SK-N-MC (cell line): ENCODE measurements around the gene COPS9.

ENCODE experiments used
- EZH2 ChIP-seq: fragments of 200-600 bp; sonication (generic); IDR thresholded peaks from one replicate; pipeline ENCODE4 v1.6.1; 2017; ENCODE audit warnings: antibody characterized with exemption
- FOXP2 ChIP-seq: optimal IDR thresholded peaks from 2 replicates; pipeline ENCODE3; 2011; ENCODE audit warnings: mild to moderate bottlenecking, moderate library complexity; ENCODE audit not compliant: insufficient read depth; ENCODE audit errors: extremely low read length, control extremely low read depth
- POLR2AphosphoS5 ChIP-seq: IDR thresholded peaks from 2 replicates; pipeline ENCODE4 v1.6.1; 2012; ENCODE audit warnings: mild to moderate bottlenecking, low read depth, low read length, borderline replicate concordance

DNA sequence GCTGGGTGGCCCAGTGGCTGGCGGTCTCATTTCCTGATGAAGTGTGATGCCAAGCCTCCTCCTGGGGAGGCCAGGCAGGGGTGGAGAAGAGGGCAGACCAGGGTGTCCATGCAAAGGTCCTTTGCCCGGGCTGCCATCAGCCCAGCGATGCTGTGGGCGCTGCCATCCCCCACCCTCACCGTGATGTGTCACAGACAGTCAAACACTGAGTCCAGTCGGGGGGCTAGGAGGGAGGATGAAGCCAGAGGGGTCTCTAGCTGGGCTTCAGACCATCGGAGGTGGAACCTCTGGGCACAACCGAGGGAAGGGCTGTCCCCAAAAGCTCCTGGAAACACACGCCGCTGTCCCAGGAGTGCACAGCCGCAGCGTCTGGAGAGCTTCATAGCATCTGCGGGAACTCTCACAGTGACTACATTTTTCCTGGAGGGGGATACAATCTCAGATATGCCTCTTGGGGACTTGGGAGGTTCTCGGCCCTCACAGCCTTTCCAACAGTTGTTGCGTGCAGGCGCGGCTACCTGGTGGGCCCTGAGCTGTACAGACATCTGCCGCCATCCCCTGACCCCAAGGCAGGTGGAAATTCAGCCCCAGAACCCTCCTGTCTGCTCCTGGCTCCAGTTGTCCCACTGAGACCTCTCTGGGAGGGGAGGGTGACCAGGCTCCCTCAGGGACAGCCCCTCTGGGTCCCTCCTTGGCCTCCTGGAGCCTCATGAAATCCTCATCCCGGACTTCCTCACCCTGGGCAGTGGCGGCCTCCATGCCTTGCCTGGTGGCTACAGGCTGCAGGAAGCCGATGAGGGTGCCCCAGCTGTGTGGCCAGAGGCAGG is 30.9 kb upstream of the COPS9 start:
- no peak for TF ChIP-seq EZH2
- TF ChIP-seq POLR2AphosphoS5, result no peak
- TF ChIP-seq FOXP2, result no peak
